Small intestine (tissue), 4 donors: Measurements from ENCODE around the gene MRPL54. TPM values are rescaled to one million over a fixed set of nuclear protein-coding genes. Genes with fewer than 3 reads are reported as not detected.

Experiments used
- polyA plus RNA-seq, 4 donors: library from polyadenylated mRNA; stranded (reverse) in 3 of 4; unstranded in 1 of 4; fragments of 200-250 nt in 3 of 4; fragments of 120-200 nt in 1 of 4; gene quantifications; one replicate each; pipeline versions ENCODE4 v1.2.1 to v1.2.3, GENCODE V29; 2013
- donor health status: healthy with polysubstance abuse.
- donor health status: Bipolar disorder and iron deficiency.
- donor health status: healthy.

MRPL54 gene
- polyA plus RNA-seq, 4 donors: 54.1 to 170 (median 125) TPM

Other genes starting within 250 kb of the MRPL54 start
- 1 to 10 TPM in 2 of 4 donors, under 1 TPM in 1, not detected in 1; 0.73 to 3.3 (median 1.3) TPM for gene TEKTIP1, start 223.5 kb upstream of the MRPL54 start, polyA plus RNA-seq
- 10 to 100 TPM; 10.3 to 52.4 (median 22.0) TPM for gene MFSD12, start 205.1 kb upstream of the MRPL54 start, polyA plus RNA-seq
- gene HMG20B, start 189.7 kb upstream of the MRPL54 start, polyA plus RNA-seq: 10 to 100 TPM; 66.3 to 82.1 (median 72.5) TPM
- 1 to 10 TPM in 1 of 4 donors, under 1 TPM in 2, not detected in 1; 0.54 to 1.1 (median 0.62) TPM for gene GIPC3, start 177.2 kb upstream of the MRPL54 start, polyA plus RNA-seq
- 1 to 10 TPM in 2 of 4 donors, not detected in 2; 1.2 to 2.1 TPM for gene TBXA2R, start 155.8 kb upstream of the MRPL54 start, polyA plus RNA-seq
- gene CACTIN, start 135.9 kb upstream of the MRPL54 start, polyA plus RNA-seq: 10 to 100 TPM; 11.9 to 16.9 (median 14.7) TPM
- 10 to 100 TPM in 3 of 4 donors, 1 to 10 TPM in 1; 7.3 to 19.5 (median 13.5) TPM for gene PIP5K1C, start 62.2 kb upstream of the MRPL54 start, polyA plus RNA-seq
- 100 to 1,000 TPM in 2 of 4 donors, 10 to 100 TPM in 2; 74.5 to 385 (median 188) TPM for gene TJP3, start 54.3 kb upstream of the MRPL54 start, polyA plus RNA-seq
- gene APBA3, start 990 bp upstream of the MRPL54 start, polyA plus RNA-seq: 10 to 100 TPM; 13.1 to 20.8 (median 16.5) TPM
- gene RAX2, start 9.5 kb downstream of the MRPL54 start, polyA plus RNA-seq: not detected
- 10 to 100 TPM in 1 of 4 donors, 1 to 10 TPM in 3; 3.6 to 29.5 (median 6.5) TPM for gene MATK, start 23.7 kb downstream of the MRPL54 start, polyA plus RNA-seq
- under 1 TPM in 2 of 4 donors, not detected in 2; 0.43 to 0.75 TPM for gene ZFR2, start 106.4 kb downstream of the MRPL54 start, polyA plus RNA-seq
- gene ATCAY, start 118.0 kb downstream of the MRPL54 start, polyA plus RNA-seq: 1 to 10 TPM in 1 of 4 donors, under 1 TPM in 2, not detected in 1; 0.27 to 3.0 (median 0.34) TPM
- gene NMRK2, start 170.4 kb downstream of the MRPL54 start, polyA plus RNA-seq: 1 to 10 TPM in 2 of 4 donors, under 1 TPM in 2; 0.43 to 6.8 (median 1.4) TPM
- gene DAPK3, start 208.4 kb downstream of the MRPL54 start, polyA plus RNA-seq: 10 to 100 TPM; 41.7 to 72.4 (median 60.5) TPM
- 1,000 to 10,000 TPM in 3 of 4 donors, 100 to 1,000 TPM in 1; 962 to 2,089 (median 1,615) TPM for gene EEF2, start 222.8 kb downstream of the MRPL54 start, polyA plus RNA-seq
- 10 to 100 TPM; 10.8 to 30.4 (median 13.1) TPM for gene PIAS4, start 245.1 kb downstream of the MRPL54 start, polyA plus RNA-seq